IMR-90 (cell line): ENCODE results near the gene CCNE1. TPM values are rescaled to one million over a fixed set of nuclear protein-coding genes. Genes with fewer than 3 reads are reported as not detected.

Experiments used
- ATAC-seq: fragments of 200-7000 bp; cut with Tn5 transposase; 2 replicates; pipeline ENCODE4 v1.9.1; 2020; ENCODE audit warnings: low read depth, mild to moderate bottlenecking, moderate library complexity
- BruUV-seq: library from RNA; stranded (reverse); fragments of 400-500 nt; replicated peaks from 2 replicates; lab custom pipeline; 2021; lab: Mats Ljungman, UMichigan
- CTCF ChIA-PET: fragments of 300-600 bp; formaldehyde crosslinking; extraction: SDS; loops from one replicate; lab custom pipeline; 2021; ENCODE audit warnings: antibody characterized with exemption; lab: Yijun Ruan, JAX
- POLR2A ChIA-PET: fragments of 300-600 bp; sonication (Branson Sonifier 250); formaldehyde crosslinking; loops from one replicate; lab custom pipeline; 2022; ENCODE audit warnings: antibody characterized with exemption; ENCODE audit not compliant: unreplicated experiment; lab: Charles Lee
- DNase-seq: peaks from one replicate; pipeline ENCODE4 v3.0.0; 2013
- H2AFZ ChIP-seq: replicated peaks from 2 replicates; pipeline ENCODE3; 2013; ENCODE audit warnings: low read length, mild to moderate bottlenecking; ENCODE audit not compliant: poor library complexity
- H2AK5ac ChIP-seq: 2 replicates; pipeline ENCODE4 v1.6.1; 2013; ENCODE audit warnings: low read depth, low read length, inconsistent platforms
- H2AK9ac ChIP-seq: replicated peaks from 2 replicates; pipeline ENCODE3; 2013; ENCODE audit warnings: mild to moderate bottlenecking, low read depth, low read length, moderate library complexity; ENCODE audit not compliant: poor library complexity
- H2BK120ac ChIP-seq: 2 replicates; pipeline ENCODE4 v1.6.1; 2013; ENCODE audit warnings: low read depth, low read length, inconsistent platforms
- H2BK15ac ChIP-seq: 3 replicates; pipeline ENCODE4 v1.6.1; 2013; ENCODE audit warnings: low read depth, low read length, inconsistent platforms
- H2BK20ac ChIP-seq: 2 replicates; pipeline ENCODE4 v1.6.1; 2013; ENCODE audit warnings: low read depth, mild to moderate bottlenecking, inconsistent platforms, low read length, moderate library complexity
- H2BK5ac ChIP-seq: 2 replicates; pipeline ENCODE4 v1.6.1; 2013; ENCODE audit warnings: mild to moderate bottlenecking, low read depth, low read length, inconsistent platforms; ENCODE audit not compliant: poor library complexity, severe bottlenecking
- H3K14ac ChIP-seq: replicated peaks from 2 replicates; pipeline ENCODE4 v1.6.1; 2013; ENCODE audit warnings: low read depth, low read length, inconsistent platforms
- H3K18ac ChIP-seq: 2 replicates; pipeline ENCODE4 v1.6.1; 2013; ENCODE audit warnings: low read depth, low read length, control low read depth
- H3K23ac ChIP-seq: 2 replicates; pipeline ENCODE4 v1.6.1; 2013; ENCODE audit warnings: low read depth, low read length, inconsistent platforms
- H3K27ac ChIP-seq: 2 replicates; pipeline ENCODE4 v1.5.1; 2013; ENCODE audit warnings: mild to moderate bottlenecking, control low read depth, low read length; ENCODE audit not compliant: insufficient read depth
- H3K27me3 ChIP-seq: 2 replicates; pipeline ENCODE4 v1.6.1; 2013; ENCODE audit warnings: low read length; ENCODE audit not compliant: control insufficient read depth, insufficient read depth
- H3K36me3 ChIP-seq: 2 replicates; pipeline ENCODE4 v1.6.1; 2013; ENCODE audit warnings: low read length, mixed read lengths; ENCODE audit not compliant: control insufficient read depth, insufficient read depth
- H3K4ac ChIP-seq: 2 replicates; pipeline ENCODE4 v1.6.1; 2013; ENCODE audit warnings: low read depth, low read length, inconsistent platforms
- H3K4me1 ChIP-seq: 2 replicates; pipeline ENCODE4 v1.6.1; 2013; ENCODE audit warnings: low read length, mixed read lengths; ENCODE audit not compliant: control insufficient read depth, insufficient read depth
- H3K4me2 ChIP-seq: 2 replicates; pipeline ENCODE4 v1.6.1; 2013; ENCODE audit warnings: low read depth, mild to moderate bottlenecking, control low read depth, low read length, moderate library complexity
- H3K4me3 ChIP-seq: 2 replicates; pipeline ENCODE4 v1.5.1; 2013; ENCODE audit warnings: low read depth, mild to moderate bottlenecking, control low read depth, low read length, moderate library complexity; ENCODE audit not compliant: insufficient read depth
- H3K56ac ChIP-seq: 2 replicates; pipeline ENCODE4 v1.6.1; 2013; ENCODE audit warnings: low read length, inconsistent platforms; ENCODE audit not compliant: insufficient read depth; ENCODE audit errors: extremely low read depth
- H3K79me1 ChIP-seq, 2 experiments: 2 replicates each; pipeline ENCODE4 v1.6.1; 2013; ENCODE audit warnings: low read length in 2 of 2, inconsistent platforms in 1 of 2, low read depth in 1 of 2
- H3K9ac ChIP-seq: 2 replicates; pipeline ENCODE4 v1.6.1; 2013; ENCODE audit warnings: low read depth, low read length, control low read depth
- H3K9me1 ChIP-seq: 2 replicates; pipeline ENCODE4 v1.6.1; 2013; ENCODE audit warnings: low read length, inconsistent platforms; ENCODE audit not compliant: insufficient read depth
- H3K9me3 ChIP-seq: 2 replicates; pipeline ENCODE4 v1.6.1; 2013; ENCODE audit warnings: low read length; ENCODE audit not compliant: control insufficient read depth, insufficient read depth
- H4K20me1 ChIP-seq: 2 replicates; pipeline ENCODE4 v1.6.1; 2013; ENCODE audit warnings: low read length, inconsistent platforms; ENCODE audit not compliant: insufficient read depth
- H4K5ac ChIP-seq: 2 replicates; pipeline ENCODE4 v1.6.1; 2013; ENCODE audit warnings: mild to moderate bottlenecking, low read depth, low read length, control low read depth
- H4K8ac ChIP-seq, 2 experiments: 2 replicates each; pipeline ENCODE4 v1.6.1; 2013; ENCODE audit warnings: low read depth in 2 of 2, low read length in 2 of 2, control low read depth in 1 of 2, inconsistent platforms in 1 of 2
- H4K91ac ChIP-seq: 2 replicates; pipeline ENCODE4 v1.6.1; 2013; ENCODE audit warnings: low read depth, low read length, inconsistent platforms; ENCODE audit not compliant: insufficient read depth
- BHLHE40 ChIP-seq: fragments of 150-350 bp; IDR thresholded peaks from 2 replicates; pipeline ENCODE4 v1.6.1; 2016; ENCODE audit warnings: mild to moderate bottlenecking, low read depth, low read length
- CEBPB ChIP-seq: IDR thresholded peaks from 2 replicates; pipeline ENCODE4 v1.6.1; 2012; ENCODE audit warnings: low read depth, low read length, improper control_type of control experiment
- CHD1 ChIP-seq: IDR thresholded peaks from 2 replicates; pipeline ENCODE4 v1.6.1; 2012; ENCODE audit warnings: low read depth, low read length, improper control_type of control experiment
- CTCF ChIP-seq: conservative IDR thresholded peaks from 2 replicates; pipeline ENCODE4 v1.5.1; 2012; ENCODE audit warnings: mild to moderate bottlenecking, low read depth, low read length, improper control_type of control experiment
- ELK1 ChIP-seq: fragments of 150-350 bp; IDR thresholded peaks from 2 replicates; pipeline ENCODE4 v1.6.1; 2016; ENCODE audit warnings: low read depth, mild to moderate bottlenecking, low read length, moderate library complexity, borderline replicate concordance
- FOS ChIP-seq: fragments of 150-350 bp; IDR thresholded peaks from 2 replicates; pipeline ENCODE4 v1.6.1; 2016; ENCODE audit warnings: low read depth, low read length
- MAFK ChIP-seq: IDR thresholded peaks from 2 replicates; pipeline ENCODE4 v1.6.1; 2012; ENCODE audit warnings: low read depth, low read length, improper control_type of control experiment
- MAZ ChIP-seq: IDR thresholded peaks from 2 replicates; pipeline ENCODE4 v1.6.1; 2012; ENCODE audit warnings: low read depth, mild to moderate bottlenecking, low read length, improper control_type of control experiment, moderate library complexity, borderline replicate concordance
- MXI1 ChIP-seq: IDR thresholded peaks from 2 replicates; pipeline ENCODE4 v1.6.1; 2012; ENCODE audit warnings: low read depth, mild to moderate bottlenecking, low read length, moderate library complexity, borderline replicate concordance
- NFE2L2 ChIP-seq: fragments of 150-350 bp; IDR thresholded peaks from 2 replicates; pipeline ENCODE4 v1.6.1; 2016; ENCODE audit warnings: low read depth, mild to moderate bottlenecking, low read length
- POLR2A ChIP-seq: IDR thresholded peaks from 2 replicates; pipeline ENCODE4 v1.6.1; 2012; ENCODE audit warnings: mild to moderate bottlenecking, low read depth, low read length
- RAD21 ChIP-seq: IDR thresholded peaks from 2 replicates; pipeline ENCODE4 v1.6.1; 2012; ENCODE audit warnings: low read length, improper control_type of control experiment
- RCOR1 ChIP-seq: IDR thresholded peaks from 2 replicates; pipeline ENCODE4 v1.6.1; 2012; ENCODE audit warnings: mild to moderate bottlenecking, low read length, improper control_type of control experiment; ENCODE audit not compliant: insufficient replicate concordance
- RFX5 ChIP-seq: IDR thresholded peaks from 2 replicates; pipeline ENCODE4 v1.8.0; 2012; ENCODE audit warnings: low read depth, mild to moderate bottlenecking, low read length, moderate library complexity
- SMC3 ChIP-seq: fragments of 150-350 bp; IDR thresholded peaks from 2 replicates; pipeline ENCODE4 v1.6.1; 2016; ENCODE audit warnings: low read depth, mild to moderate bottlenecking, antibody characterized with exemption, low read length, moderate library complexity
- WGBS, 2 experiments: methylation state at CpG; one replicate each; pipeline versions ENCODE4 v1.1.5 to v1.1.7; 2013; ENCODE audit warnings: missing lambda C conversion rate in 2 of 2; ENCODE audit not compliant: insufficient read length in 1 of 2; ENCODE audit errors: extremely low coverage in 2 of 2; 5-methylcytosine and 5-hydroxymethylcytosine counted together
- dilution Hi-C: fragments of 300-500 bp; cut with HindIII; formaldehyde crosslinking; loops from one replicate; pipeline ENCODE4 v1.14.3; 2018; ENCODE audit warnings: low sequenced_read_pairs; ENCODE audit not compliant: unreplicated experiment
- in situ Hi-C: fragments of 300-500 bp; cut with MboI; formaldehyde crosslinking; loops from 3 replicates; pipeline ENCODE4 v1.14.3; 2019; ENCODE audit warnings: low sequenced_read_pairs, inconsistent platforms, mixed read lengths
- intact Hi-C: fragments of 100-400 bp; cut with micrococcal nuclease; formaldehyde crosslinking; loops from 2 replicates; pipeline ENCODE4 v1.10.0; 2022
- polyA plus RNA-seq, 3 experiments: library from polyadenylated mRNA; depleted of rRNA; stranded (reverse); fragments of >200 nt; gene quantifications; 2 replicates each; pipeline ENCODE4 v1.2.3, GENCODE V29; 2012; ENCODE audit warnings: low replicate concordance in 1 of 3
- total RNA-seq: library from RNA; depleted of rRNA; stranded (reverse); fragments of >200 nt; gene quantifications from 2 replicates; pipeline ENCODE4 v1.2.3, GENCODE V29; 2012
- TF ChIP-seq, protein P1 (sequence below): fragments of 150-350 bp; IDR thresholded peaks from 2 replicates; pipeline ENCODE4 v1.6.1; 2017; ENCODE audit warnings: mild to moderate bottlenecking, antibody characterized with exemption, low read length, low read depth

The CCNE1 gene
- total and polyA plus RNA-seq, 2 of the 4 experiments (the other 2 are of a cell fraction), result 6.8 to 7.0 TPM

- H3K18ac ChIP-seq, result no peak overlapping the region
- no peak overlapping the region for H4K8ac ChIP-seq
- CTCF ChIA-PET, result interaction anchor here (0.6 kb wide), 1 partner anchor 126 kb away, joined by 6 read pairs; no protein-coding TSS in a partner anchor
- H3K9ac ChIP-seq, result no peak overlapping the region
- 81% methylated on average over 4 of the region's 6 CpGs; no CpG with 5 or more reads in 1 of the 2 experiments for WGBS, 2 experiments
- H3K4ac ChIP-seq, result no peak overlapping the region
- no peak overlapping the region for H2AFZ ChIP-seq
- no peaks in the 10 kb centered on the region for H3K9me3 ChIP-seq
- H3K36me3 ChIP-seq, result no peaks in the 10 kb centered on the region
- H3K56ac ChIP-seq, result no peak overlapping the region
- BruUV-seq, result no TSS peak
- H2BK120ac ChIP-seq, result no peak overlapping the region
- ATAC-seq, result no peak
- H2BK5ac ChIP-seq, result no peak overlapping the region
- no peak overlapping the region for H3K4me2 ChIP-seq
- no peaks in the 10 kb centered on the region for H3K9me1 ChIP-seq
- no peak overlapping the region for H2BK15ac ChIP-seq
- H3K27ac ChIP-seq, result no peak overlapping the region
- dilution Hi-C loops (no loop called here), in situ Hi-C loops (no loop called here), intact Hi-C loops (no loop called here)
- H2AK5ac ChIP-seq, result no peak overlapping the region
- H3K4me1 ChIP-seq, result no peaks in the 10 kb centered on the region
- no peaks in the 10 kb centered on the region for H3K79me1 ChIP-seq
- no peak for DNase-seq
- H4K5ac ChIP-seq, result no peak overlapping the region
- TF ChIP-seq MXI1 (no peak), MAFK (no peak), RFX5 (no peak), RAD21 (no peak), CEBPB (no peak), CHD1 (no peak), NFE2L2 (no peak), ELK1 (no peak), SMC3 (no peak), CTCF (no peak), BHLHE40 (no peak), MAZ (no peak), FOS (no peak), POLR2A (no peak), RCOR1 (no peak)
- TF ChIP-seq, protein P1, sequence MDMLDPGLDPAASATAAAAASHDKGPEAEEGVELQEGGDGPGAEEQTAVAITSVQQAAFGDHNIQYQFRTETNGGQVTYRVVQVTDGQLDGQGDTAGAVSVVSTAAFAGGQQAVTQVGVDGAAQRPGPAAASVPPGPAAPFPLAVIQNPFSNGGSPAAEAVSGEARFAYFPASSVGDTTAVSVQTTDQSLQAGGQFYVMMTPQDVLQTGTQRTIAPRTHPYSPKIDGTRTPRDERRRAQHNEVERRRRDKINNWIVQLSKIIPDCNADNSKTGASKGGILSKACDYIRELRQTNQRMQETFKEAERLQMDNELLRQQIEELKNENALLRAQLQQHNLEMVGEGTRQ, result no peak
- no peak overlapping the region for H2AK9ac ChIP-seq
- H3K23ac ChIP-seq, result no peak overlapping the region
- no peaks in the 10 kb centered on the region for H4K20me1 ChIP-seq
- POLR2A ChIA-PET, result no interaction called here
- no peak overlapping the region for H3K14ac ChIP-seq
- no peak overlapping the region for H3K4me3 ChIP-seq
- H3K27me3 ChIP-seq, result no peaks in the 10 kb centered on the region; the same call in 1 of the 2 replicates
- no peak overlapping the region for H4K91ac ChIP-seq
- H2BK20ac ChIP-seq, result no peak overlapping the region
These were observed 4.6 kb upstream of the CCNE1 start for GRCh38 chr19:29807178-29807577.
